22Rv1 (cell line): ENCODE measurements around the gene ASTN1.

Experiments
- CTCF ChIP-seq: fragments of 450-650 bp; IDR thresholded peaks from 2 replicates; pipeline ENCODE4 v1.5.1; 2017; ENCODE audit warnings: mild to moderate bottlenecking
- ZFX ChIP-seq: fragments of 450-650 bp; IDR thresholded peaks from 2 replicates; pipeline ENCODE4 v1.6.1; 2017; ENCODE audit warnings: antibody characterized with exemption, borderline replicate concordance

GRCh38 chr1:176869577-176869976 is 294.9 kb downstream of the ASTN1 start:
- TF ChIP-seq CTCF (no peak), ZFX (no peak)
